K562 (cell line): Measurements from ENCODE around the gene RNF40. TPM values are rescaled to one million over a fixed set of nuclear protein-coding genes. Genes with fewer than 3 reads are reported as not detected.

ENCODE experiments used
- ATAC-seq: fragments of 200-7000 bp; cut with Tn5 transposase; 3 replicates; pipeline ENCODE4 v1.9.1; 2020; ENCODE audit warnings: moderate library complexity
- BruUV-seq: library from RNA; stranded (reverse); fragments of 400-500 nt; replicated peaks from 2 replicates; lab custom pipeline; 2021; lab: Mats Ljungman, UMichigan
- CTCF ChIA-PET: fragments of 300-600 bp; formaldehyde crosslinking; extraction: SDS; loops from one replicate; lab custom pipeline; 2021; ENCODE audit warnings: low intra/inter-chr PET ratio; lab: Yijun Ruan, JAX
- POLR2A ChIA-PET: fragments of 300-600, 350-650 bp; sonication (Branson Sonifier 250); formaldehyde crosslinking; extraction: SDS; loops from one replicate; lab custom pipeline; 2021; ENCODE audit warnings: antibody characterized with exemption, inconsistent platforms; lab: Yijun Ruan, JAX
- DNase-seq, 4 experiments: peaks; one replicate each; pipeline versions ENCODE4 v3.0.0 to v3.0.0-alpha.2; 2011 to 2018; ENCODE audit warnings: low spot score in 3 of 4, mixed read lengths in 3 of 4; ENCODE audit errors: extremely low read depth in 1 of 4
- FAIRE-seq: peaks from 2 replicates; lab custom pipeline; 2011; peaks lifted over from hg19 to GRCh38; lab: Jason Lieb, UNC
- H2AFZ ChIP-seq: 2 replicates; pipeline ENCODE4 v1.6.0; 2011; ENCODE audit warnings: low read depth, low read length, control low read depth, inconsistent platforms
- H3K27ac ChIP-seq: fragments of 200-600 bp; 3 replicates; pipeline ENCODE4 v1.8.0; 2011; ENCODE audit warnings: low read depth, mild to moderate bottlenecking, control low read depth, inconsistent platforms, low read length, moderate library complexity, mixed read lengths; ENCODE audit errors: extremely low read depth
- H3K27me3 ChIP-seq, 2 experiments: fragments of 300-600 bp in 1 of 2; 2 replicates in 1 of 2; 3 replicates in 1 of 2; pipeline versions ENCODE4 v1.6.0 to v1.8.0; 2011; ENCODE audit warnings: inconsistent platforms in 2 of 2, low read length in 2 of 2, mild to moderate bottlenecking in 1 of 2, mixed read lengths in 1 of 2, moderate library complexity in 1 of 2; ENCODE audit not compliant: control insufficient read depth in 2 of 2, insufficient read depth in 2 of 2
- H3K36me3 ChIP-seq: fragments of 300-600 bp; 3 replicates; pipeline ENCODE4 v1.8.0; 2011; ENCODE audit warnings: mild to moderate bottlenecking, low read length, inconsistent platforms; ENCODE audit not compliant: control insufficient read depth, insufficient read depth
- H3K4me1 ChIP-seq, 2 experiments: fragments of 200-600 bp in 1 of 2; replicated peaks in 1 of 2; 2 replicates in 1 of 2; 3 replicates in 1 of 2; pipeline versions ENCODE4 v1.5.1 to v1.8.0; 2011; ENCODE audit warnings: inconsistent platforms in 2 of 2, low read length in 2 of 2, mild to moderate bottlenecking in 1 of 2, mixed read lengths in 1 of 2, moderate library complexity in 1 of 2; ENCODE audit not compliant: control insufficient read depth in 2 of 2, insufficient read depth in 2 of 2
- H3K4me2 ChIP-seq: 2 replicates; pipeline ENCODE4 v1.6.1; 2011; ENCODE audit warnings: low read length, control low read depth, inconsistent platforms, mixed read lengths; ENCODE audit not compliant: insufficient read depth
- H3K4me3 ChIP-seq: fragments of 200-600 bp; sonication (generic), shearing (Covaris generic); 2 replicates; pipeline ENCODE4 v1.5.1; 2016; ENCODE audit warnings: control low read depth, inconsistent platforms
- H3K79me2 ChIP-seq: fragments of 200-600 bp; 3 replicates; pipeline ENCODE4 v1.8.0; 2011; ENCODE audit warnings: low read length, inconsistent platforms; ENCODE audit not compliant: control insufficient read depth, insufficient read depth
- H3K9ac ChIP-seq, 2 experiments: 2 replicates each; pipeline versions ENCODE4 v1.6.0 to v1.6.1; 2011; ENCODE audit warnings: low read depth in 2 of 2, low read length in 2 of 2, control low read depth in 1 of 2, inconsistent platforms in 1 of 2, mild to moderate bottlenecking in 1 of 2, mixed read lengths in 1 of 2; ENCODE audit not compliant: insufficient read depth in 1 of 2
- H3K9me1 ChIP-seq: one replicate; pipeline ENCODE4 v1.6.0; 2011; ENCODE audit warnings: inconsistent platforms, mild to moderate bottlenecking, low read length, moderate library complexity; ENCODE audit not compliant: control insufficient read depth, insufficient read depth
- H3K9me3 ChIP-seq: replicated peaks from 2 replicates; pipeline ENCODE4 v1.5.1; 2011; ENCODE audit warnings: low read depth, low read length, inconsistent platforms; ENCODE audit not compliant: control insufficient read depth, insufficient read depth
- H4K20me1 ChIP-seq: replicated peaks from 2 replicates; pipeline ENCODE4 v1.6.1; 2011; ENCODE audit warnings: low read length, inconsistent platforms, mixed read lengths; ENCODE audit not compliant: control insufficient read depth, insufficient read depth
- ETV6 ChIP-seq, 3 experiments: fragments of 150-350 bp in 1 of 3; sonication (generic) in 1 of 3; formaldehyde crosslinking in 1 of 3; IDR thresholded peaks; 2 replicates each; pipeline versions ENCODE4 v1.6.1 to v1.8.0; 2014 to 2022; ENCODE audit warnings: borderline replicate concordance in 2 of 3, low read depth in 2 of 3, antibody characterized with exemption in 1 of 3, low read length in 1 of 3, mild to moderate bottlenecking in 1 of 3, missing genetic modification reagents in 1 of 3
- POLR2G ChIP-seq: fragments of 200-400 bp; formaldehyde crosslinking; IDR thresholded peaks from 2 replicates; pipeline ENCODE4 v1.6.1; 2017; ENCODE audit warnings: low read depth, mild to moderate bottlenecking, antibody characterized with exemption, low read length, moderate library complexity
- RBFOX2 ChIP-seq: fragments of 200-400 bp; formaldehyde crosslinking; IDR thresholded peaks from 2 replicates; pipeline ENCODE4 v1.6.1; 2017; ENCODE audit warnings: low read depth, mild to moderate bottlenecking, low read length, moderate library complexity
- ZNF12 ChIP-seq: sonication (generic); formaldehyde crosslinking; IDR thresholded peaks from 2 replicates; pipeline ENCODE4 v1.4.0; 2020; ENCODE audit warnings: mild to moderate bottlenecking, missing genetic modification reagents
- ZNF121 ChIP-seq: sonication (generic); formaldehyde crosslinking; conservative IDR thresholded peaks from 2 replicates; pipeline ENCODE4 v1.8.0; 2022; ENCODE audit warnings: missing genetic modification reagents
- ZNF175 ChIP-seq: fragments of 200-800 bp; sonication (Bioruptor generic); IDR thresholded peaks from 2 replicates; pipeline ENCODE4 v1.6.1; 2016; ENCODE audit warnings: low read depth, mild to moderate bottlenecking, missing genetic modification characterization, missing compliant biosample characterization
- ZNF263 ChIP-seq: sonication (generic); formaldehyde crosslinking; IDR thresholded peaks from 2 replicates; pipeline ENCODE4 v1.8.0; 2022; ENCODE audit warnings: mild to moderate bottlenecking, missing genetic modification reagents, borderline replicate concordance
- ZNF354B ChIP-seq: fragments of 250-450 bp; sonication (Bioruptor Pico); IDR thresholded peaks from 2 replicates; pipeline ENCODE4 v1.4.0; 2020
- WGBS: fragments of 100-300 bp; shearing (Covaris generic); methylation state at CpG from one replicate; pipeline ENCODE4 v1.1.6; 2016; ENCODE audit warnings: low coverage, mixed read lengths; ENCODE audit not compliant: insufficient coverage; ENCODE audit errors: missing lambda C conversion rate; 5-methylcytosine and 5-hydroxymethylcytosine counted together
- in situ Hi-C: fragments of 300-500 bp; cut with MboI; formaldehyde crosslinking; loops from 4 replicates; pipeline ENCODE4 v1.15.0; 2018; ENCODE audit warnings: inconsistent platforms, mixed read lengths
- intact Hi-C: fragments of 100-400 bp; cut with micrococcal nuclease; formaldehyde crosslinking; loops from 2 replicates; pipeline ENCODE4 v1.14.2; 2022
- polyA plus RNA-seq, 8 experiments: library from polyadenylated mRNA; depleted of rRNA in 4 of 8; stranded (reverse) in 5 of 8; unstranded in 3 of 8; fragments of >200 nt; fragmentation: Nextera tagmentation in 2 of 8; fragmentation: Illumina TruSeq in 1 of 8; extraction: Ambion mirVana in 2 of 8; extraction: Trizol in 1 of 8; gene quantifications; 2 replicates each; pipeline versions ENCODE4 v1.2.1 to v1.2.3, GENCODE V29; 2011 to 2014; ENCODE audit warnings: inconsistent platforms in 1 of 8, missing spikeins in 1 of 8
- total RNA-seq, 7 experiments: library from RNA; depleted of rRNA in 6 of 7; stranded (reverse); fragments of >200 nt in 6 of 7; fragmentation: Illumina TruSeq in 2 of 7; extraction: Trizol in 2 of 7; gene quantifications; 2 replicates each; pipeline versions ENCODE4 v1.2.1 to v1.2.3, GENCODE V29; 2011 to 2021; ENCODE audit warnings: low replicate concordance in 1 of 7
- TF ChIP-seq, protein P1 (sequence below): sonication (generic); formaldehyde crosslinking; IDR thresholded peaks from 2 replicates; pipeline ENCODE4 v1.8.0; 2022; ENCODE audit warnings: missing genetic modification reagents, mild to moderate bottlenecking, moderate library complexity, borderline replicate concordance
- TF ChIP-seq, protein P2 (sequence below): fragments of 250-450 bp; sonication (Bioruptor Pico); IDR thresholded peaks from 2 replicates; pipeline ENCODE4 v1.5.1; 2021; ENCODE audit warnings: mild to moderate bottlenecking

Gene RNF40
- total and polyA plus RNA-seq, 9 of the 15 experiments (the other 6 are each of a cell fraction or from before 2014, with no cell fraction given) = 6.2 to 129 (median 81.5) TPM

DNA sequence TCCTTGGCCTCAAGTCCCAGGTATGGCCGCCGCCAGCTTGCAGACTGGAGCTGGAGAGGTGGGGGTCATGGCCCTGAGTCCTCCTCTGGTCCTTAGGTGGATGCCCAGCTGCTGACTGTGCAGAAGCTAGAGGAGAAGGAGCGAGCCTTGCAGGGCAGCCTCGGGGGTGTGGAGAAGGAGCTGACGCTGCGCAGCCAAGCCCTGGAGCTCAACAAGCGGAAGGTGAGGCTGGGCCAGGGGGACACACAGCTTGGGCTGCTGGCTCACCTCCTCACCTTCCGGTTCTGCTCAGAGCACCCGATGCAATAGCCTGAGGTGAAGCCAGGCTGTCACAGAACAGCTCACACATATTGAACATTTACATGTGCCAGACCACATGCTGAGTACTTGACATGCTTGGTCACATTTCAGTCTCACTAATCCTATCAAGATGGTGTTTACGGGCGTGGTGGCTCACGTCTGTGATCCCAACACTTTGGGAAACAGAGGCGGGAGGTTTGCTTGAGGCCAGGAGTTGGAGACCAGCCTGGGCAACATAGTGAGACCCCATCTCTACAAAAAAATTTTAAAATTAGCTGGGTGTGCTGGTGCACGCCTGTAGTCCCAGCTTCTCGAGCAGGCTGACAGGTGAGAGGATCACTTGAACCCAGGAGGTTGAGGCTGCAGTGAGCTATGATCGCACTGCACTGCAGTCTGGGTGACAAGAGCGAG is 7.4 kb downstream of the RNF40 start:
- intact Hi-C loops (loop anchor here (10.0 kb wide), 1 partner anchor 55 kb away; no protein-coding TSS in a partner anchor), in situ Hi-C loops (no loop called here)
- peaks cover 98% of the 10 kb centered on the region for H3K36me3 ChIP-seq
- H3K9me3 ChIP-seq = no peaks in the 10 kb centered on the region
- 0 out of 2 replicates have a peak, but pooled peaks cover 5% of the 10 kb centered on the region for H4K20me1 ChIP-seq
- no peak for ATAC-seq
- no peaks in the 10 kb centered on the region for H3K27me3 ChIP-seq
- no peaks in the 10 kb centered on the region for H3K9me1 ChIP-seq
- no peak overlapping the region; a peak in 1 of 4 replicates for H3K9ac ChIP-seq
- 0 out of 3 replicates have a peak, but pooled peaks cover under 1% of the 10 kb centered on the region for H3K79me2 ChIP-seq
- WGBS = 94% methylated on average over 14 of the region's 17 CpGs
- ChIA-PET POLR2A (interaction anchor here (0.6 to 2.9 kb wide), 4 partner anchors 9 to 132 kb away, joined by 3 to 14 read pairs (median 4); partner anchors contain the start of gene PHKG2), CTCF (no interaction called here)
- no TSS peak for BruUV-seq
- H3K4me3 ChIP-seq = no peak overlapping the region
- no peak overlapping the region for H3K27ac ChIP-seq
- H3K4me2 ChIP-seq = no peak overlapping the region
- no peak for FAIRE-seq
- H2AFZ ChIP-seq = no peak overlapping the region
- peaks cover 0 to 19% of the 10 kb centered on the region in 2 experiments; a peak in 2 of 5 replicates for H3K4me1 ChIP-seq
- no peak for DNase-seq
- TF ChIP-seq ETV6 (IDR thresholded peaks at IDR 0.05; ENCODE audit: borderline replicate concordance in 1 of 2, low read depth in 2 of 2, low read length in 1 of 2) (no peak), ETV6 (CRISPR knock-in tag; IDR thresholded peaks at IDR 0.05; ENCODE audit: borderline replicate concordance) (no peak), ZNF121 (peak; percentile 71)

DNA sequence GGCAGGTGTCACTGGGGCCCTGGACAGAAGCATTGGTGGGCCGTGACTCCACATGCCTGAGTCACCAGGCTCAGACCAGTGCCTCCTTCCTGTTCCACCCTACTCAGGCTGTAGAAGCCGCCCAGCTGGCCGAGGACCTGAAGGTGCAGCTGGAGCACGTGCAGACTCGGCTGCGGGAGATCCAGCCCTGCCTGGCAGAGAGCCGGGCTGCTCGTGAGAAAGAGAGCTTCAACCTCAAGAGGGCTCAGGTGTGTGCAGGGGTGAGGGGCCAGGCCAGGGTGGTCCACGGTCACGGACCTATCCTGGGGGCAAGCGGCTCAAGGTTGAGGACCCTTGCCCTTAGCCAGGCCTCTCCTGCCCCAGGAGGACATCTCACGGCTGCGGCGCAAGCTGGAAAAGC is 9.6 kb downstream of the RNF40 start:
- POLR2A ChIA-PET = interaction anchor here (0.5 to 2.0 kb wide), 7 partner anchors 8 to 170 kb away, joined by 3 to 5 read pairs (median 3); partner anchors contain the start of gene CFAP119
- TF ChIP-seq, protein P1, sequence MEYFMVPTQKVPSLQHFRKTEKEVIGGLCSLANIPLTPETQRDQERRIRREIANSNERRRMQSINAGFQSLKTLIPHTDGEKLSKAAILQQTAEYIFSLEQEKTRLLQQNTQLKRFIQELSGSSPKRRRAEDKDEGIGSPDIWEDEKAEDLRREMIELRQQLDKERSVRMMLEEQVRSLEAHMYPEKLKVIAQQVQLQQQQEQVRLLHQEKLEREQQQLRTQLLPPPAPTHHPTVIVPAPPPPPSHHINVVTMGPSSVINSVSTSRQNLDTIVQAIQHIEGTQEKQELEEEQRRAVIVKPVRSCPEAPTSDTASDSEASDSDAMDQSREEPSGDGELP (CRISPR knock-in tag) = 0 out of 2 replicates have a peak, but pooled peaks have one; percentile 17
- TF ChIP-seq ZNF354B (CRISPR knock-in tag) = no peak
- TF ChIP-seq ZNF263 = peak; percentile 11; the same call in 1 of the 2 replicates
- peak; percentile 65 for TF ChIP-seq POLR2G
- TF ChIP-seq, protein P2, sequence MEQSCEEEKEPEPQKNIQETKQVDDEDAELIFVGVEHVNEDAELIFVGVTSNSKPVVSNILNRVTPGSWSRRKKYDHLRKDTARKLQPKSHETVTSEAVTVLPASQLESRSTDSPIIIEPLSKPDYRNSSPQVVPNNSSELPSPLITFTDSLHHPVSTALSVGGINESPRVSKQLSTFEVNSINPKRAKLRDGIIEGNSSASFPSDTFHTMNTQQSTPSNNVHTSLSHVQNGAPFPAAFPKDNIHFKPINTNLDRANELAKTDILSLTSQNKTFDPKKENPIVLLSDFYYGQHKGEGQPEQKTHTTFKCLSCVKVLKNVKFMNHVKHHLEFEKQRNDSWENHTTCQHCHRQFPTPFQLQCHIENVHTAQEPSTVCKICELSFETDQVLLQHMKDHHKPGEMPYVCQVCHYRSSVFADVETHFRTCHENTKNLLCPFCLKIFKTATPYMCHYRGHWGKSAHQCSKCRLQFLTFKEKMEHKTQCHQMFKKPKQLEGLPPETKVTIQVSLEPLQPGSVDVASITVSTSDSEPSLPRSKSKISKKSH (CRISPR knock-in tag) = no peak
- TF ChIP-seq ZNF12 (CRISPR knock-in tag) = no peak
- peak; percentile 58; the same call in 1 of the 2 replicates for TF ChIP-seq RBFOX2
- no peak for TF ChIP-seq ZNF175 (CRISPR knock-in tag)

More for the DNA sequence above, 9.6 kb downstream of the RNF40 start:
- Histone ChIP-seq H3K4me3 (no peak overlapping the region), H3K9me1 (no peaks in the 10 kb centered on the region), H3K4me2 (no peak overlapping the region), H3K79me2 (peaks cover 15% of the 10 kb centered on the region), H3K27me3 (no peaks in the 10 kb centered on the region), H3K4me1 (peaks cover 3 to 23% of the 10 kb centered on the region in 2 experiments; a peak in 4 of 5 replicates), H3K9ac (peak overlapping the region in 1 of 2 experiments; percentile 72; a peak in 2 of 4 replicates), H3K9me3 (no peaks in the 10 kb centered on the region), H2AFZ (no peak overlapping the region), H3K27ac (no peak overlapping the region), H4K20me1 (0 out of 2 replicates have a peak, but pooled peaks cover 5% of the 10 kb centered on the region), H3K36me3 (peaks cover 81% of the 10 kb centered on the region; the same call in 2 of the 3 replicates)
- FAIRE-seq (no peak), ATAC-seq (no peak), DNase-seq (no peak)
- in situ Hi-C loops = no loop called here
- intact Hi-C loops = loop anchor here (10.0 kb wide), 1 partner anchor 57 kb away; no protein-coding TSS in a partner anchor
- WGBS = 87% methylated on average over 10 of the region's 14 CpGs
- CTCF ChIA-PET = no interaction called here
- BruUV-seq = no TSS peak
